Stimulated activated effector memory CD8-positive, alpha-beta T cell treated with anti-CD3 and anti-CD28 coated beads, Interleukin-12 subunit alpha, Interleukin-12 subunit beta, amount 100 ng/mL, for 72 hours (primary cell): ENCODE data around the gene SLC25A33.

Experiments
- ATAC-seq: fragments of 150-1000 bp; cut with Tn5 transposase; 2 replicates; pipeline ENCODE4 v1.10.0; 2021
- DNase-seq, 2 donors: peaks; one replicate each; pipeline ENCODE4 v3.0.0; 2021 to 2022; ENCODE audit warnings: low spot score in 2 of 2
- H3K27ac Mint-ChIP-seq: one replicate; pipeline ENCODE4 v1.8.0; 2022; ENCODE audit warnings: mild to moderate bottlenecking, mixed read lengths
- H3K36me3 Mint-ChIP-seq: one replicate; pipeline ENCODE4 v1.8.0; 2022; ENCODE audit warnings: mild to moderate bottlenecking, mixed read lengths
- H3K4me1 Mint-ChIP-seq: one replicate; pipeline ENCODE4 v1.8.0; 2022; ENCODE audit warnings: mixed read lengths
- H3K4me3 Mint-ChIP-seq: one replicate; pipeline ENCODE4 v1.8.0; 2022; ENCODE audit warnings: mild to moderate bottlenecking, mixed read lengths
- H3K9me3 Mint-ChIP-seq: one replicate; pipeline ENCODE4 v1.8.0; 2022; ENCODE audit warnings: mixed read lengths

SLC25A33 gene

DNA sequence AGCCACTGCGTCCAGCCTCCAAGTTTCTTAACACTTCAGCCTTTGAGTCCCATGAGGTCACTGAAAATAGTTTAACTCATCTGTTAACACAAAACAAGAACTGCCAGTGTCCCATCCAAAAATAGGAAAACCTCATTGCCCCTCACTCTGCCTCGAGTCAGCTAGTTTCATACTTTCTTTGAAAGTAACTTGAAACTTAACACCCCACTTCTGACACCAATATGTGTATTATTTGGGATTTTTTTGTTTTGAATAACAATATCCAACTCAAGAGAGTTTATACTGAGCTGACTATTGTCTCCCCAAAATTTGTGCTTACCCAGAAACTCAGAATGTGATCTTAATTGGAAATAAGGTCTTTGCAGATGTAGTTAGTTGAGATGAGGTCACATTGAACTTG, 95.3 kb downstream of the SLC25A33 start:
- Mint-ChIP-seq H3K27ac (peak overlapping the region; percentile 20), H3K9me3 (no peaks in the 10 kb centered on the region), H3K36me3 (peaks cover 80% of the 10 kb centered on the region), H3K4me1 (peaks cover 60% of the 10 kb centered on the region), H3K4me3 (no peak overlapping the region)
- DNase-seq (no peak), ATAC-seq (no peak)
